RWPE2 (cell line): Measurements from ENCODE around the gene SLC35G3.
"Not testable (repeated sequence)": the region's sequence is repeated elsewhere in the genome, so short reads cannot be mapped to it uniquely, and the experiment has no call there.

Experiments used
- ATAC-seq: fragments of 200-7000 bp; cut with Tn5 transposase; 3 replicates; pipeline ENCODE4 v1.9.1; 2021; ENCODE audit warnings: low read depth
- DNase-seq: peaks from one replicate; pipeline ENCODE4 v3.0.0-alpha.2; 2020; ENCODE audit warnings: low spot score
- H3K27ac ChIP-seq: fragments of 450-650 bp; 2 replicates; pipeline ENCODE4 v1.5.1; 2017; ENCODE audit warnings: mild to moderate bottlenecking; ENCODE audit not compliant: poor library complexity, severe bottlenecking
- H3K27me3 ChIP-seq: fragments of 250-450 bp; sonication (Bioruptor Pico); 2 replicates; pipeline ENCODE4 v1.5.1; 2021; ENCODE audit warnings: mild to moderate bottlenecking, moderate library complexity; ENCODE audit not compliant: insufficient read depth, poor library complexity, severe bottlenecking
- H3K36me3 ChIP-seq: fragments of 250-450 bp; sonication (Bioruptor Pico); 2 replicates; pipeline ENCODE4 v1.5.1; 2020; ENCODE audit warnings: low read depth, mild to moderate bottlenecking, moderate library complexity
- H3K4me1 ChIP-seq: fragments of 250-450 bp; sonication (Bioruptor Pico); 2 replicates; pipeline ENCODE4 v1.5.1; 2021; ENCODE audit warnings: mild to moderate bottlenecking, moderate library complexity; ENCODE audit not compliant: insufficient read depth, poor library complexity, severe bottlenecking
- H3K4me3 ChIP-seq: fragments of 250-450 bp; sonication (Bioruptor Pico); 2 replicates; pipeline ENCODE4 v1.5.1; 2021; ENCODE audit warnings: mild to moderate bottlenecking, moderate library complexity; ENCODE audit not compliant: severe bottlenecking
- H3K9me3 ChIP-seq: fragments of 250-450 bp; sonication (Bioruptor Pico); 2 replicates; pipeline ENCODE4 v1.5.1; 2021; ENCODE audit warnings: mild to moderate bottlenecking, moderate library complexity; ENCODE audit not compliant: severe bottlenecking
- CTCF ChIP-seq: fragments of 450-650 bp; IDR thresholded peaks from one replicate; pipeline ENCODE4 v1.5.1; 2017; ENCODE audit warnings: mild to moderate bottlenecking, moderate library complexity; ENCODE audit not compliant: poor library complexity, severe bottlenecking

SLC35G3 gene

DNA sequence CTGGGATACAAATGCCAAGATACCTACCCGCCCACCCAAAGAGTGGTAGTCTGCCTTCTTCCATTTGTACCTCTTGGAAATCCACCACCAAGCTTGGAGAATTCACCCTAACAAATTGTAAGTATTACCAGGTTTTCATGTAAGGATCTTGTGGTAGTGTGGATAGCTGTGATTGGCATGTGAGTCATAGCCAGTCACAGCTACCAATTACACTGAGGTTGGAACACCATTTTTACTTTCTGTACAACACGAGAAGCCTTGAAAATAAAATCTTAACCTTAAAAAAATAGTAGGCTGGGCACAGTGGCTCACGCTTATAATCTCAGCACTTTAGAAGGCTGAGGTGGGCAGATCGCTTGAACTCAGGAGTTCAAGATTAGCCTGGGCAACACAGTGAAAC is 18.5 kb upstream of the SLC35G3 start:
- Histone ChIP-seq H3K4me1 (no peaks in the 10 kb centered on the region), H3K4me3 (no peak overlapping the region), H3K27me3 (no peaks in the 10 kb centered on the region), H3K9me3 (no peaks in the 10 kb centered on the region), H3K27ac (no peak overlapping the region), H3K36me3 (no peaks in the 10 kb centered on the region)
- DNase-seq (no peak), ATAC-seq (no peak)
- TF ChIP-seq CTCF, result no peak

- Histone ChIP-seq H3K27me3 (no peaks in the 10 kb centered on the region), H3K9me3 (no peaks in the 10 kb centered on the region), H3K27ac (no peak overlapping the region), H3K36me3 (no peaks in the 10 kb centered on the region), H3K4me3 (no peak overlapping the region), H3K4me1 (no peaks in the 10 kb centered on the region)
- no peak for TF ChIP-seq CTCF
- DNase-seq (no peak), ATAC-seq (no peak)
Observed at GRCh38 chr17:35210741-35211140, 16.5 kb upstream of the SLC35G3 start.

DNA sequence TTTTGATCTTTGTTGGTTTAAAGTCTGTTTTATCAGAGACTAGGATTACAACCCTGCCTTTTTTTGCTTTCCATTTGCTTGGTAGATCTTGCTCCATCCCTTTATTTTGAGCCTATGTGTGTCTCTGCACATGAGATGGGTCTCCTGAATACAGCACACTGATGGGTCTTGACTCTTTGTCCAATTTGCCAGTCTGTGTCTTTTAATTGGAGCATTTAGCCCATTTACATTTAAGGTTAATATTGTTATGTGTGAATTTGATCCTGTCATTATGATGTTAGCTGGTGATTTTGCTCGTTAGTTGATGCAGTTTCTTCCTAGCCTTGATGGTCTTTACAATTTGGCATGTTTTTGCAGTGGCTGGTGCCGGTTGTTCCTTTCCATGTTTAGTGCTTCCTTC is 8.4 kb upstream of the SLC35G3 start:
- DNase-seq, ATAC-seq, H3K36me3 ChIP-seq, H3K9me3 ChIP-seq, H3K27ac ChIP-seq, H3K27me3 ChIP-seq, H3K4me1 ChIP-seq, H3K4me3 ChIP-seq: not testable (repeated sequence)

- ATAC-seq, H3K36me3 ChIP-seq, H3K27me3 ChIP-seq, H3K9me3 ChIP-seq, H3K4me3 ChIP-seq, DNase-seq, H3K27ac ChIP-seq, H3K4me1 ChIP-seq: not testable (repeated sequence)
Observed at GRCh38 chr17:35195062-35195461, 869 bp upstream of the SLC35G3 start.

- Histone ChIP-seq H3K9me3 (no peaks in the 10 kb centered on the region), H3K4me3 (no peak overlapping the region), H3K27me3 (no peaks in the 10 kb centered on the region), H3K27ac (no peak overlapping the region), H3K4me1 (peaks cover 15% of the 10 kb centered on the region), H3K36me3 (no peaks in the 10 kb centered on the region)
- ATAC-seq, result no peak
- TF ChIP-seq CTCF, result no peak
- DNase-seq, result no peak
Observed at GRCh38 chr17:35192708-35193107, 1.5 kb downstream of the SLC35G3 start.

DNA sequence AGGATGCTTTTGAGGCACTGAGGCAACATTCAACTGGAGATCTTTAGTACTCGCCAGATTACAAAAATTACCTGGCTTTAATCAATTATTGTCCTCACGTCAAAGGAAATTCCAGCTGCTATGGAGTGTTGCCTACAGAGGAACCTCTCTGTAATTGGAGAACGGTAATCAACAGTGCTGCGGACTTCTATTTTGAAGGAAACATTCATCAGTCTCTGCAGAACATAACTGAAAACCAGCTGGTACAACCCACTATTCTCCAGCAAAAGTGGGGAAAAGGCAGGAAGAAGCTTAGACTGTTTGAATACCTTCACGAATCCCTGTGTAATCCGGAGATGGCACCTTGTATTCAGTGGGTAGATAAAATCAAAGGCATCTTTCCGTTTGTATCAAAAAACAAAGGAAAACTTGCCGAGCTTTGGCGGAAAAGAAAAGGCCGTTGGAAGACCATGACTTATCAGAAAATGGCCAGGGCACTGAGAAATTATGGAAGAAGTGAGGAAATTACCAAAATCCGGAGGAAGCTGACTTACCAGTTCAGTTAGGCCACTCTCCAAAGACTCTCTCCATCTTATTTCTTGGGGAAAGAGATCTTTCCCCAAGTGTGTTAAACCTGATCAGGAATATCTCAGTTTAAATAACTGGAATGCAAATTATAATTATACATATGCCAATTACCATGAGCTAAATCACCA is 3.0 kb downstream of the SLC35G3 start:
- no peak overlapping the region for H3K4me3 ChIP-seq
- H3K4me1 ChIP-seq, result peaks cover 21% of the 10 kb centered on the region
- TF ChIP-seq CTCF, result no peak
- H3K36me3 ChIP-seq, result no peaks in the 10 kb centered on the region
- no peaks in the 10 kb centered on the region for H3K27me3 ChIP-seq
- ATAC-seq (no peak), DNase-seq (no peak)
- no peak overlapping the region for H3K27ac ChIP-seq
- H3K9me3 ChIP-seq, result no peaks in the 10 kb centered on the region
